ENCODE data around the gene TM2D3. TPM values are rescaled to one million over a fixed set of nuclear protein-coding genes. Genes with fewer than 3 reads are reported as not detected.
A peak's percentile ranks its signal among the peaks of the same experiment; 100 is the strongest.

TM2D3 gene
- total RNA-seq, 6 experiments from 2014 or later, result 31.4 to 35.9 (median 32.5) TPM

DNA sequence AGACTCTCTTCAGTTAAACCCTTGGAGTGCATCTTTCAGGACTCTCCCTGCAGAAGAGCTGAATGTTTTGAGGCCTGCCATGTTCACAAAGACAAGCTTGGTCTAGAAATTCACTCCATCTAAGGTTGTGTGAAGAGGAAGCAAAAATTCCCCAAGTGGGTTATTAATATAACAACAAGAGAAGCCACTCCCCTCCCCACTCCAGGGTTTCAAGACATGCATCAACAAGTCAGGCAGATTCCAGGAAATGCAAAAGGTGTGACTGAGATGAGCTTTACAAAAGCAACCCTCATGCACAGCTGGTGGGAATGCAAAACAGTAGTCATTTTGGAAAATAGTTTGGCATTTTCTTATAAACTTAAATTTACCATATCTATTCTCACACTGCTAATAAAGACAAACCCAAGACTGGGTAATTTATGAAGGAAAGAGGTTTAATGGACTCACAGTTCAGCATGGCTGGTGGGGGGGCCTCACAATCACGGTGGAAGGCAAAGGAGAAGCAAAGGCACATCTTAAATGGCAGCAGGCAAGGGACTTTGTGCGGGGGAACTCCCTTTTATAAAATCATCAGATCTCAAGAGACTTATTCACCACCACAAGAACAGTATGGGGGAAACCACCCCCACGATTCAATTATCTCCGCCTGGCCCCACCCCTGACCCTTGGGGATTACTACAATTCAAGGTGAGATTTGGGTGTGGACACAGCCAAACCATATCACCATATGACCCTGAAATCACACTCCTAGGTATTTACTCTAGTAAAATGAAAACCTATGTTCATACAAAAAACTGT, 40.8 kb upstream of the TM2D3 start:
- no peak overlapping the region for H3K27ac Mint-ChIP-seq
- H3K36me3 Mint-ChIP-seq (ENCODE audit: low read depth), result peaks cover 37% of the 10 kb centered on the region
- no peak overlapping the region for H3K4me3 Mint-ChIP-seq
- TF ChIP-seq, protein P1, sequence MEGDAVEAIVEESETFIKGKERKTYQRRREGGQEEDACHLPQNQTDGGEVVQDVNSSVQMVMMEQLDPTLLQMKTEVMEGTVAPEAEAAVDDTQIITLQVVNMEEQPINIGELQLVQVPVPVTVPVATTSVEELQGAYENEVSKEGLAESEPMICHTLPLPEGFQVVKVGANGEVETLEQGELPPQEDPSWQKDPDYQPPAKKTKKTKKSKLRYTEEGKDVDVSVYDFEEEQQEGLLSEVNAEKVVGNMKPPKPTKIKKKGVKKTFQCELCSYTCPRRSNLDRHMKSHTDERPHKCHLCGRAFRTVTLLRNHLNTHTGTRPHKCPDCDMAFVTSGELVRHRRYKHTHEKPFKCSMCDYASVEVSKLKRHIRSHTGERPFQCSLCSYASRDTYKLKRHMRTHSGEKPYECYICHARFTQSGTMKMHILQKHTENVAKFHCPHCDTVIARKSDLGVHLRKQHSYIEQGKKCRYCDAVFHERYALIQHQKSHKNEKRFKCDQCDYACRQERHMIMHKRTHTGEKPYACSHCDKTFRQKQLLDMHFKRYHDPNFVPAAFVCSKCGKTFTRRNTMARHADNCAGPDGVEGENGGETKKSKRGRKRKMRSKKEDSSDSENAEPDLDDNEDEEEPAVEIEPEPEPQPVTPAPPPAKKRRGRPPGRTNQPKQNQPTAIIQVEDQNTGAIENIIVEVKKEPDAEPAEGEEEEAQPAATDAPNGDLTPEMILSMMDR (IDR thresholded peaks at IDR 0.05), result no peak
- H3K9me3 Mint-ChIP-seq, result no peaks in the 10 kb centered on the region
- no peak for DNase-seq
- H3K27me3 Mint-ChIP-seq (ENCODE audit: insufficient read depth), result no peaks in the 10 kb centered on the region
- H3K4me1 Mint-ChIP-seq (ENCODE audit: low read depth), result peaks cover 17% of the 10 kb centered on the region

DNA sequence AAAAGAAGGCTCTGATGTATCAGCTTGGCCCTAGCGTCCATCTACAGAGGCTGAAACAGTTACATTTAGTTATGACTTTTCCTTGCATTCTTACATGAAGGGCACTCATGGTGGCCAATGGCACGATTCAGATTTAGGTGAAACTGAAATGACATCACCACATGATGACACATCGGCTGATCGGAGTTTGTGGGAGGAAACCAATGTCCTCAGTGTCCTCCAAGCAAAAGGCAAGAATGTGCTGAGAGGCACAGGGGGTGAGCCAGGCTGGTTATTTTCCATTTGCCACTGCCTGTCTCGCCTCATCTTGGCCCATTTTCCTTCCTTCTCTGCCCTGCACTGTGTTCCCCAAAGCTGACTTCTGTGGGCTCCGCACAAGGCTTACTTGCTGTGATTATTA, 37.7 kb upstream of the TM2D3 start:
- H3K27ac Mint-ChIP-seq, result no peak overlapping the region
- TF ChIP-seq, protein P1 (IDR thresholded peaks at IDR 0.05), result no peak
- H3K4me3 Mint-ChIP-seq, result no peak overlapping the region
- DNase-seq, result peak; percentile 28
- H3K9me3 Mint-ChIP-seq, result no peaks in the 10 kb centered on the region
- peaks cover 15% of the 10 kb centered on the region for H3K36me3 Mint-ChIP-seq (ENCODE audit: low read depth)
- peaks cover 26% of the 10 kb centered on the region for H3K4me1 Mint-ChIP-seq (ENCODE audit: low read depth)
- H3K27me3 Mint-ChIP-seq (ENCODE audit: insufficient read depth), result no peaks in the 10 kb centered on the region

DNA sequence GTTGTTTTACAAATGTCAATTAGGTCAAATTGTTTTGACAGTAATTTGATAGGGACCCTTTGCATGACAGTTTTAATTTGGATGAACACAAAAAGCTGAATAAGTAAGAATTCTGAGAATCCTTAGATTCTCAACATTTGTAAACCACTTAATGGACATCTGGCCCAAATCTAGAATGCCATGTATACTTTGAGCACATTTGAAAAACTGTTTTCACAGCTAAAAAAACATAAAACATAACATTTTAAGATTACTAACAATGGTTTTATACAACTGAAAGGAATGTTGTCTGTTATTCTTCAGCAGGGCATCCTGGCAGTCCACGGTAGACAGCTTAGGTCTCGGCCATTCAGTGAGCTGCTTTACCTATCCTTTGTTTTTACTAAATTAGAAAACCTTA, 34.5 kb upstream of the TM2D3 start:
- H3K36me3 Mint-ChIP-seq (ENCODE audit: low read depth), result peaks cover 19% of the 10 kb centered on the region
- H3K27me3 Mint-ChIP-seq (ENCODE audit: insufficient read depth), result no peaks in the 10 kb centered on the region
- H3K4me1 Mint-ChIP-seq (ENCODE audit: low read depth), result peaks cover 54% of the 10 kb centered on the region
- TF ChIP-seq, protein P1 (IDR thresholded peaks at IDR 0.05), result no peak
- DNase-seq, result no peak
- H3K9me3 Mint-ChIP-seq, result no peaks in the 10 kb centered on the region
- H3K27ac Mint-ChIP-seq, result no peak overlapping the region
- H3K4me3 Mint-ChIP-seq, result no peak overlapping the region

DNA sequence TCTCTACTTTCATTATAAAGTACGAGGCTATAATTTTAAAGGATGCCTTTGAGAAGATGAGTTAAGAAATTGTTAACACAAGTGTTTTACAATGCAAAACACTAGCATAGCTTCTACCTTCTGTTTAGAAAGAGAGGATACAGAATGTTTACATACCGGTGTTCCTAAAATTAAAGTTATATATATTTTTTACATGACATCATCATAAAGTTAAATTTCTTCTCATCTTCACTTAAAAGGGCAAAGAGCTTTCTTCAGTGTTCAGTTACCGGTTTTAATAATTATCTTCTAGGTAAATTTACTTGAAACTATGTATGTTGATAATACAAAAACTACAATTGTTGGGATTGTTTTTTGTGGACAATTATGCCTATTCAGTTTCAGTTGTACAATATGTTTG, 32.7 kb upstream of the TM2D3 start:
- Mint-ChIP-seq H3K4me3 (no peak overlapping the region), H3K9me3 (no peaks in the 10 kb centered on the region), H3K4me1 (ENCODE audit: low read depth) (peaks cover 47% of the 10 kb centered on the region), H3K27ac (peak overlapping the region; percentile 62; the same call in 1 of the 2 replicates), H3K36me3 (ENCODE audit: low read depth) (peaks cover 25% of the 10 kb centered on the region), H3K27me3 (ENCODE audit: insufficient read depth) (no peaks in the 10 kb centered on the region)
- TF ChIP-seq, protein P1 (IDR thresholded peaks at IDR 0.05), result no peak
- DNase-seq, result no peak

DNA sequence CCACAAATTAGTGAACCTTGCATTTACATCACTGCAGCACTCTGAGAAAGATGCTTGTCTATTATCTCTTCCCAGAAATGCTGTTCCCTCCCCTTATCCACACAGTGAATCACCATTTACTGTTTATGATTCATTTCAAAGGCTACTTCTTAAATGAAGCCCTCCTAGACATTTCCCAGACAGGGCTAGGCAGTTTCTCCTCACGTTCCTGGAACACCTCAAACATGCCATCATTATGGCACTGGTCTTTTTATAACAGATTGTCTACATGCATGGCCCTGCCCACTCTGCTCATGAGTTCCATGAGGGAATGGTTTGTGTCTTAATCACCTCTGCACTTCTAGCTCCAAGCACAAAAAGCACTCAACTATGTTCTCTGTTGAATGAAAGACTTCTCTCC, 32.2 kb upstream of the TM2D3 start:
- Mint-ChIP-seq H3K27ac (peak overlapping the region; percentile 62), H3K27me3 (ENCODE audit: insufficient read depth) (peaks cover under 1% of the 10 kb centered on the region; the same call in 1 of the 2 replicates), H3K4me1 (ENCODE audit: low read depth) (peaks cover 47% of the 10 kb centered on the region), H3K4me3 (no peak overlapping the region), H3K9me3 (no peaks in the 10 kb centered on the region), H3K36me3 (ENCODE audit: low read depth) (peaks cover 26% of the 10 kb centered on the region)
- peak; percentile 94 for DNase-seq
- TF ChIP-seq, protein P1 (IDR thresholded peaks at IDR 0.05), result no peak
